Tibial nerve (tissue), 4 donors: ENCODE measurements around the gene EME2.

ENCODE experiments used
- CTCF ChIP-seq, 5 experiments: fragments of 200-600 bp in 3 of 5; fragments of 450-650 bp in 2 of 5; sonication (generic) in 3 of 5; IDR thresholded peaks; one replicate each; pipeline ENCODE4 v1.5.1; 2016 to 2019; ENCODE audit warnings: antibody characterized with exemption in 5 of 5, mild to moderate bottlenecking in 3 of 5, moderate library complexity in 2 of 5
- EP300 ChIP-seq, 2 donors: sonication (generic); formaldehyde crosslinking; IDR thresholded peaks; one replicate each; pipeline ENCODE4 v1.6.1; 2017; ENCODE audit warnings: antibody characterized with exemption in 2 of 2, mild to moderate bottlenecking in 1 of 2

GRCh38 chr16:1816396-1817275 lies 44.0 kb downstream of the EME2 start:
- no peak for TF ChIP-seq EP300 (IDR thresholded peaks at IDR 0.05)
- no peak for TF ChIP-seq CTCF (IDR thresholded peaks at IDR 0.05)
